Neural crest cell (in vitro differentiated cells): Measurements from ENCODE around the gene CUL2. TPM values are rescaled to one million over a fixed set of nuclear protein-coding genes. Genes with fewer than 3 reads are reported as not detected.

ENCODE experiments used
- DNase-seq: peaks from one replicate; pipeline ENCODE4 v3.0.0; 2021; ENCODE audit warnings: low read depth, mixed read lengths, low spot score
- H3K27ac Mint-ChIP-seq: one replicate; pipeline ENCODE4 v1.8.0; 2021; ENCODE audit warnings: mild to moderate bottlenecking, mixed read lengths; ENCODE audit not compliant: unreplicated experiment
- H3K27me3 Mint-ChIP-seq: 2 replicates; pipeline ENCODE4 v1.8.0; 2021; ENCODE audit warnings: low read depth, mild to moderate bottlenecking, mixed read lengths
- H3K36me3 Mint-ChIP-seq: 2 replicates; pipeline ENCODE4 v1.8.0; 2021; ENCODE audit warnings: low read depth, mild to moderate bottlenecking, mixed read lengths
- H3K4me1 Mint-ChIP-seq: 2 replicates; pipeline ENCODE4 v1.8.0; 2021; ENCODE audit warnings: mixed read lengths
- H3K4me3 Mint-ChIP-seq: one replicate; pipeline ENCODE4 v1.8.0; 2021; ENCODE audit warnings: mild to moderate bottlenecking, mixed read lengths
- H3K9me3 Mint-ChIP-seq: 2 replicates; pipeline ENCODE4 v1.8.0; 2021; ENCODE audit warnings: mixed read lengths
- CTCF ChIP-seq: fragments of 200-600 bp; sonication (generic); conservative IDR thresholded peaks from 2 replicates; pipeline ENCODE4 v1.5.0; 2021; ENCODE audit warnings: antibody characterized with exemption, mild to moderate bottlenecking
- total RNA-seq: library from RNA; stranded (reverse); gene quantifications from 2 replicates; pipeline ENCODE4 v1.2.1, GENCODE V29; 2021

The CUL2 gene
- total RNA-seq, 1 donor from 2014 or later, result 40.1 TPM

DNA sequence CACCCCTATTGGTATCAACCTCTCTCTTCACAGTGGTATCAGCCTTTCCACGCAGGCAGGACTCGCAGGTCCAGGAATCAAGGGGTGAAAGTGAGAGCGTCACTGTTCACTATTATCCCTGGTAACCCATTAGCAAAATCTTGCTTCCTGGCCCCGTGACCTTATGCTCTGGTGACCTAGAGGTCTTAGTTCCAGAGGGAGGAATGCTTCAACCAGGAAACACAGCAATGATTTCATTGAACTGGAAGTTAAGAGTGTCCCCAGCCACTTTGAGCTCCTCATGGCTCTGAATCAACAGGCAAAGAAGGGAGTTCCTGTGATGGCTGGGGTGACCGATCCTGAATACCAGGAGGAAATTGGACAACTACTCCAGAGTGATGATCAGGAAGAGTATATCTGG, 90.6 kb downstream of the CUL2 start:
- H3K27ac Mint-ChIP-seq, result peak overlapping the region; percentile 28
- no peak for TF ChIP-seq CTCF

DNA sequence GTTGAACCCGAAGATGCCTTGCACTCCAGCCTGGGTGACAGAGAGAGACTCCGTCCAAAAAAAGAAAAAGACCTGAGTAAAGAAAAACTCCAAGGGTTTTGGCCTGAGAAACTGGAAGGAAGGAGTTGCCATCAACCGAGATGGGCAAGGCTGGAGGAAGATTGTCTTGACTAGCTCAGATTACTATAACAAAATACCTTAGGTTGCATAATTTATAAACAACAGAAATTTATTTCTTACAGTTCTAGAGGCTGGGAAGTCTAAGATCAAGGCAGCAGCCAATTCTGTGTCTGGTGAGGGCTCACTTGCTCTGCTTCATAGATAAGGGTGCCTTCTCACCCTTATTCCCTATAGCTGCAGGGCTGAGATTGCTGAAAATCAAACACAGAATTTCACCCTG, 91.2 kb downstream of the CUL2 start:
- no peak overlapping the region for H3K27ac Mint-ChIP-seq

More for the DNA sequence above, 90.6 kb downstream of the CUL2 start:
- Mint-ChIP-seq H3K9me3 (peaks cover 3% of the 10 kb centered on the region), H3K27me3 (no peaks in the 10 kb centered on the region), H3K36me3 (peaks cover 3% of the 10 kb centered on the region), H3K4me1 (peaks cover 37% of the 10 kb centered on the region), H3K4me3 (peak overlapping the region; percentile 29)
- no peak for DNase-seq

DNA sequence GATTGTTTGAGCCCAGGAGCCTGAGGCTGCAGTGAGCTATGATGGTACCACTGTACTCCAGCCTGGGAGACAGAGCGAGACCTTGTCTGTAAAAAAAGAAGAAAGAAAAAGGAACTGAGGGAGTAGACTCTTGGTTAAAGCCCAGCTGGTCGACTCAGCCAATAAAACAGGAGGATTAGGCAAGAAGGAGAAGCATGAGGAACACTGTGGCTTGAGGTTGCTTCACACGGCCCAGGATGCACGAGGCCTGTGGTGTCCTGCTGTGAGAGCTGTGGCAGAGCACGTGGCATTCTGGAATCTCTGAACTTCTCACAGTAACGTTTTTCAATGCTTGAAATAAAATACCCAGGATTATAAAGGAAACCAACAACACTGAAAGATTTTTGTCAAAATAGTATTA, 93.3 kb downstream of the CUL2 start:
- H3K9me3 Mint-ChIP-seq, result peaks cover 3% of the 10 kb centered on the region
- TF ChIP-seq CTCF, result no peak

More for the DNA sequence above, 91.2 kb downstream of the CUL2 start:
- H3K4me1 Mint-ChIP-seq, result peaks cover 43% of the 10 kb centered on the region
- TF ChIP-seq CTCF, result no peak
- DNase-seq, result no peak
- no peaks in the 10 kb centered on the region for H3K27me3 Mint-ChIP-seq
- no peak overlapping the region for H3K4me3 Mint-ChIP-seq
- peaks cover 3% of the 10 kb centered on the region for H3K36me3 Mint-ChIP-seq
- peaks cover 3% of the 10 kb centered on the region for H3K9me3 Mint-ChIP-seq

DNA sequence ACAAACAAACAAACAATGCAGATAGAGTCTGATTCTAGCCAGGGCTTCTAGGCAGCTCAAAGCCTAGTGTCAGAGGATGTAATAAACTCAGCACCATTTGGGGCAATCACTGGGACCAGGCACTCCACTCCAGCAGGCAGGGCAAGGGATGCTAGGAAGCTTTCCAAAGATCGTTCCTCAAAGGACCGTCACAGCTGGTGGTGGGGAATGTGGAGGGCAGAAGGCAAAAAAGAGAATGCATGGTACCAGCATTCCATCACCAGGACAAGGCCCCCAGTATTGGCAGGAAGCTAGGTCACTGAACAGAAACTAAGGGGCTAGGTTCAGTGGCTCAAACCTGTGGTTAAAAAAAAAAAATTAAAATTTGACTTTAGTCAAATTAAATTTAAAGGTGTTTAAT, 94.2 kb downstream of the CUL2 start:
- no peak for TF ChIP-seq CTCF
- H3K27ac Mint-ChIP-seq, result no peak overlapping the region
- H3K36me3 Mint-ChIP-seq, result peaks cover 3% of the 10 kb centered on the region
- peaks cover 43% of the 10 kb centered on the region for H3K4me1 Mint-ChIP-seq
- H3K27me3 Mint-ChIP-seq, result no peaks in the 10 kb centered on the region
- no peak for DNase-seq
- H3K4me3 Mint-ChIP-seq, result no peak overlapping the region
- peaks cover 3% of the 10 kb centered on the region for H3K9me3 Mint-ChIP-seq

More for the DNA sequence above, 93.3 kb downstream of the CUL2 start:
- Mint-ChIP-seq H3K4me3 (no peak overlapping the region), H3K27me3 (no peaks in the 10 kb centered on the region), H3K27ac (no peak overlapping the region), H3K36me3 (peaks cover 3% of the 10 kb centered on the region), H3K4me1 (peaks cover 44% of the 10 kb centered on the region)
- DNase-seq, result no peak

GRCh38 chr10:34994565-34995142, 95.5 kb downstream of the CUL2 start:
- Mint-ChIP-seq H3K27ac (peak overlapping the region; percentile 60), H3K36me3 (peaks cover 1% of the 10 kb centered on the region)

More at GRCh38 chr10:34994565-34995142, 95.5 kb downstream of the CUL2 start:
- TF ChIP-seq CTCF, result peak; percentile 86
- no peak overlapping the region for H3K4me3 Mint-ChIP-seq
- H3K4me1 Mint-ChIP-seq, result peaks cover 34% of the 10 kb centered on the region
- no peaks in the 10 kb centered on the region for H3K27me3 Mint-ChIP-seq
- peak; percentile 47 for DNase-seq
- H3K9me3 Mint-ChIP-seq, result peaks cover 1% of the 10 kb centered on the region
